IPS-NIHi11 (cell line): ENCODE data around the gene ILKAP.

Experiments
- DNase-seq: peaks from one replicate; pipeline ENCODE4 v3.0.0; 2012; ENCODE audit warnings: mixed read lengths, low spot score

Gene ILKAP

DNA sequence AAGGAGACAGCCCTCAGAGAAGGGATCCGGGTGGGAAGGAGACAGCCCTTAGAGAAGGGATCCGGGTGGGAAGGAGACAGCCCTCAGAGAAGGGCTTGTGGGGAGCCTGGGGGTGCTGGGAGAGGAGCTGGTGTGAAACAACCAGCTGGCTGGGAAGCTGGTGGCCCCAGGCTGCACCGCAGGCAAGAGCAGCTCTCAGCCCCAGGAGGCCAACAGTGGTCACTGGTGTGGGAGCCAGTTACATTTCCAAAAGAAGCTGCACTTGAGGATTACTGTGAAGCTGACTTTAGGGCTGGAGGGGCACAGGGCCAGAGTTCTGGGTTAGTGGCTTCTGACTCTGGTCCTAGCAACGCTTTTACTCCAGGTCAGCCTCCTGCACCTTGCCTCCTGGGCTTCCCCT, 33.1 kb upstream of the ILKAP start:
- DNase-seq, result no peak

DNA sequence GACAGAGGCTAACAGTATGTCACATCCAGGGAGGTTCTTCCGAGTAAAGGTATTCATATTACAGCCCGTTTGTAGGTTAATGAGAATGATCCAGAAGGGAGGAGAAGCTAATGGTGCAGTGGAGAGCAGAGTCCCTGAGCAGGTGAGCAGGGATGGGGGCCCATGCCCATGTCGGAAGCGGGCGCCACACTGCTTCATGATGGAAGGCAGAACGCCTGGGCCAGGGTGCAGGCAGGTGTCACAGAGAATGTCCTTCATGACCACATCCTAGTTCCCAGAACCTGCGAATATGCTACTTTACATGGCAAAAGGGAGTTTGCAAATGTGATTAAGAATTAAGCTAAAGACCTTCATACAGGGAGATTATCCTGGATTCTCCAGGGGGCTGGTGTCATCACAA, 32.4 kb upstream of the ILKAP start:
- no peak for DNase-seq

DNA sequence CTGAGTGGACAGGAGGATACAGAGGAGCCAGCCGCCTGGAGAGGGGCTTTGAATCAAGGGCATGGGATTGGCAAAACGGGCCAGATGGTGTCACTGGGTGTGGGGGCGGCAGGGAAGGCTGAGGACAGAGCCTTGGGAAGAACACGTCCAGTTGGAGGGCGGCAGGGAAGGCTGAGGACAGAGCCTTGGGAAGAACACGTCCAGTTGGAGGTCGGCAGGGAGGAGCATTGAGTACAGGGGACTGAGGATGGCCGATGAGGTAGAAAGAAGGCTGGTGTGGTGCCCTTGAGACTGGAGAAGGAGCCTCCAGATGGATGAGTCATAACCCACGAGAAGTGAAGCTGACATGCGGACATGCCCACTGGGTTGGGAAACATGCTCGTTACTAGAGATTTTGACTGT, 31.8 kb upstream of the ILKAP start:
- DNase-seq, result no peak

DNA sequence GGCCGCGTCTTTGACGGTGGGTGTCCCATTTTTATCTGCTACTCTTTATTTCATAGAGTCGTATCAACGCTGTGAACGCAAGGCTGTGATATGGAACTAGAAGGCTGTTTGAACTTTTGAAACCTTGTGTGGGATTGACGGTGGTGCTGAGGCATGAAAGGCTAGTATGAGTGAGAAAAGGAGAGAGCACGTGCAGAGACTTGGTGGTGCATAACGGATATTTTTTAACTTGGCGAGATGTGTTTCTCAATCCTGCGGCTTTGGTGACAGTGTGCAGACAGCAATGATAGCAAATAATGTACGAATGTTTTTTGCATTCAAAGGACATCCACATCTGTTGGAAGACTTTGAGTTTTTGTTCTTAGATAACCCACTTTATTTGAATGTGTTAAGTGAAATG, 30.1 kb upstream of the ILKAP start:
- no peak for DNase-seq

DNA sequence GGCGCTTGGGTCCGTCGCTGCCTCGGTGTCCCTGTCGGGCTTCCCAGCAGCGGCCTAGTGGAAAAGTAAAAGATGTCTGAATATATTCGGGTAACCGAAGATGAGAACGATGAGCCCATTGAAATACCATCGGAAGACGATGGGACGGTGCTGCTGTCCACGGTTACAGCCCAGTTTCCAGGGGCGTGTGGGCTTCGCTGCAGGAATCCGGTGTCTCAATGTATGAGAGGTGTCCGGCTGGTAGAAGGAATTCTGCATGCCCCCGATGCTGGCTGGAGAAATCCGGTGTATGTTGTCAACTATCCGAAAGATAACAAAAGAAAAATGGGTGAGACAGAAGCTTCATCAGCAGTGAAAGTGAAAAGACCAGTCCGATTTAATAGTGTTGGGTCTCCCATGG, 28.3 kb upstream of the ILKAP start:
- DNase-seq, result no peak

DNA sequence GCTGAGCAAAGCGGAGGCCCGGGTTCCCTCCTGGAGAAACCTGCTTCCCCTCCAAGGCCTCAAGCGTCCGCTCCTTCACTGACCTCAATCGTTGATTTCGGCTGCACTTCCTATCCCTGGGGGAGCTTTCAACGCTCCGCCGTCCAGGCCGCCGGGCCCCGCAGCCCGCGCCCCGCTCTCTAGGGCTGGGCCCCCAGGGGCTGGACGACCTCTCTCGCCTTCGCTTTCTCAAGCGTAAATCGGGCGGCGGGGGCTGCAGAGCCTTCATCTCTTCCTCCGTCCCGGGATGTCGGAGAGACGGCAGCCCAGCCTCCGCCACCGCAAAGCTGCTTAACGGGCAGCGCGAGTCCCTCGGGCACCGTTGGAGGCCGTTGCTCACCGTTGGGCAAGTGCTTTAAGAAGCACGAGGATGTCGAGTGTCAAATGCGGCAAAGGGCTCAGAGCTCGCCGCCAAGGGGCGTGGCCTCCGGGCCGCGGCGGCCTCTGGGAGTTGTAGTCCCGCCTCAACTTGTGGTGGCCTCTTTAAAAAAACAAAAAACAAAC, 27.8 kb upstream of the ILKAP start:
- peak; percentile 91 for DNase-seq

DNA sequence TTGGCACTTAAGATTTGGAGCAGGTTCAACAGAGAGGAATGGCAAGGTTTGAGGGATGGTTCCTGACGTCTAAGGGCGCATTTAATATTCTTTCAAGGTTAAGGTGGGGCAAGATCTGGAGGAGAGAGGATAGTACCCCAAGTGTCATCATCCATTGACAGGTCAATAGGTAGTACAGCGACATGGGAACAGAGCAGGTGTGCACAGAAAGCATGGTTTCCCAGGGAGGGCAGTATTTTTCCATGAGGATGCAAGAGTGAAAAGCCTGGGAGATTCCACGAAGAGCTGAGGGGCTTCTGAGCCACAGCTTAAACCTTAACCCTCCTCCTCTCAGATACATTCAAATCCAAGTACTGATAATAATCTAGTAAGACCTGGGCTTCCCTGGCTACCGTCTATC, 27.2 kb upstream of the ILKAP start:
- DNase-seq, result no peak

DNA sequence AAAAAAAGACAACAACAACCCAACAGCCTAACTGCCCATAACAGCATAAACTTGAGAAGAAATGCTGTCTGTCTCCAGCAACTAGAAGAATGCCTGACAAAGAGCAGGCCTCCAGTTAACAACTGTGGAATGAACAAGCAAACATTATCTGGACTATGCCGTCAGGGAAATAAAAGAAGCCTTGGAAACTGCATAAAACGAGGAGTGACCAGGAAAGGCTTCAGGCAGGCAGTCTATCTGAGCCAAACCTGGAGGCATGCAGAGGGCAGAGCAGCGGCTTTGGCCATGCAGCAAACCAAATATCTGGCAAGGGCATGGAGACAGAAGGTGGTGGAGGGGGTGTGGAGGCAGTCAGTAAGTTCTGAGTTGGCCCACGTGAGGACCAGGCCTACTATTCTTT, 25.2 kb upstream of the ILKAP start:
- no peak for DNase-seq

DNA sequence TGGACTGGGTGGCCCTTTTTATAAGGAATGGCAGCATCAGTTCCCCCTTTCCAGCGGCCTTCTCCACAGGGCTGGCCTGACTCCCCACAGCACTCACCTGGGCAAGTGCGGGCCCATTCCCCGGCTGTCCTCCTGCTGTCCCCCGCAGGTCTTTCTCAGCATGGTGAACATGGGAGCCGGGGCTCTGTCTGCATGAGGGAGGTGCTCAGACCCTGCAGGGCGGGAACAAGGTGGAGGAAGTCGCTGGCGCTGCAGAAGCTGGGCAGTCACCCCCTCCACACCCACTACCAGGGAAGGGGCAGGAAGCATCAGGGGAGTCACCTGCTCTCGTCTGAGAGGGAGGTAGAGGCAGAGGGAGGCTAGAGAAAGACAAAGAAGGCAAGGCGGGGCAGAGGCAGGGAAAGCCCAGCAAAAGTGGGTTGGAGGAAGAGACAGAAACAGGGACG, 24.1 kb upstream of the ILKAP start:
- no peak for DNase-seq

DNA sequence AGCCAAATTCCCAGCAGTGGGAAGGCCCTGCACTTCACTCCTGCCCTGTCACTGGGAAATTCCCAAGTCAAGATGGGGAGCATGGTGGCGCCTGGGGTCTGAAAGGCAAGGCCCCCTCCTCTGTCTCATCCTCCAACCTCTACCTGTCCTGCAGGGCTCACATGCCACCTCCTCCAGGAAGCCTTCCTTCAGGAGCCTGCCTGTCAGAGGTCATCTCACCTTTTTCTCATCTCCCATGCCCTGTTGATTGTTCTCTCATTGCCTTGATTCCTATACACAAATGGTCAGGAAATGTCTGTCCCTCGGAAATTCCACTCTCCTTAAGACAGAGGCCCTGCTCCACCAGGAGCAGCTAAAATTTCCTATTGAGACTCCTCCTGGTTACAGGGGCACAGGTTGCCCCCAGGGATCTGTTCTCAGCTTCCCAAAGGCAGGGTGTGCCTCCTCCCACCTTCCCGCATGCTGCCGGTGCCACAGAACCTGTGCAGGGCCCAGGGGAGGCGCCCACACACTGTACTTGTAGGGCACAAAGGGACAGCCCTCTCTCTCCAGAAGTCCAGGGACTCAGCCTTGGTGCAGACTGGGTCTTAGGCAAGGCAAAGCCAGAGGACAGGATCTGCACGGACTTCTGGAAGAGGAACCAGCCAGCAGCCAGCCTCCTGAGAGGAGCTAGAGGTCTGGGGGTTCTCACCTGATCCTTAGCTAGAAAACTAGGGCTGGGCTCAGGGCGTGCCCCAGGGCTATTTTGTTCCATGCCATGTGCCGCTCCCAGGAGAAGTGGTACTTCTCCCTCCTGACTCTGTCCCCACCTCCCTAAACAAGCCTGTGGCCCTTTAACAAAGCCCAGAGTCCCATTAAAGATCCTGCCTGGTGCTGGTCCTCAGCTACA, 23.4 kb upstream of the ILKAP start:
- no peak for DNase-seq

DNA sequence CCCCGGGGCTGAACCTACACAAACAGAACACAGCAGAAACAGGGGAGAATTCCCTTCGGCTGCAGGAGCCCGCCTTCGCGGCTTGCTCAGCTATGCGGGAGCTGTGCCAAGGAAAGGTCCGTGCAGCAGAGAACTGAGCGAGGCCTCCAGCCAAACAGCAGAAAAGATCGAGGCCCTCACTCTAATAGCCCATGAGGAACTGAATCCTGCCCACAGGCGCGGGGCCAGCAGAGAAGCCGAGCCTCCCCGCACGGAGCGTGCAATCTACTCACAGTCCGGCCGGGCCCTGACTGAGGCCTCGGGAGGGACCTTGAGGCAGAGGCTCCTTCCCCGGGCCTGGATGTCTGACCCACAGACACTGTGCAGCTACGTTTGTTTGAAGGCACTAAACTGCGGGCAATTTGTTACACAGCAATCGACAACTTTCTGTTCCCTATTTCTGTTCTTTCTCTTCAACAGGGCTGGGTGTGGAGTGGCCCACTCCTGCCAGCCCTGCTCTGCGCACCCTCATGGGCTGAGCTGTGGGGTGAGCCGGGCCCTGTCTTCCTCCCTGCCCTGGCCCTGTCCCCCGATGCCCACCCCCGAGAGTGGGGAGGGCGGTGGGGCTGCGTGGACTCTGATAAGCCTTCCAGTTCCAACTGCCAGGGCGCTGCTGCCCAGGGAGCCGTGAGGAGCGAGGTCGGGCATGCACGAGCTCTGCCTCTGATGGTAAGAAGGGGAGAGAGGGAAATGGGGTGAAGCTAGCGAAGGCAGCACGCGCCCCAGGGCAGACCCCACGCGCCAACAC, 22.6 kb upstream of the ILKAP start:
- no peak for DNase-seq

DNA sequence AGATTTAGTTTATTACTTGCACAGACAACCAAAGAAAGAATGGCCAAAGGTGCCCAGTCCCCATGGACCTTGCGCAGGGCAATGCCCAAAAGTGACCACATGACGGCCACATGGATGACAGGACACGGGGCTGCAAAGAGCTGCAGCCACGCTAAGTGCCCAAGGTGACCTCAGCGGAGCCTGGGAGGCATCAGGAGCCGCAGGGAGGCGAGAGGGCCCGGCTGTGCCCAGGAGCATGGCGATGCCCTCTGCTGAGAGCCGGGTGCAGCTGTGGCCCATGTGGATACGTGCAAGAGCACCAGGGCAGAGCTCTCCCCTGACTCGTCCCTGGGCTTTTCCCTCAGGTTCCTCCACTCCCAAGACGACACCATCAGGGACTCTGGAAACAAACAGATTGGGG, 21.6 kb upstream of the ILKAP start:
- no peak for DNase-seq

DNA sequence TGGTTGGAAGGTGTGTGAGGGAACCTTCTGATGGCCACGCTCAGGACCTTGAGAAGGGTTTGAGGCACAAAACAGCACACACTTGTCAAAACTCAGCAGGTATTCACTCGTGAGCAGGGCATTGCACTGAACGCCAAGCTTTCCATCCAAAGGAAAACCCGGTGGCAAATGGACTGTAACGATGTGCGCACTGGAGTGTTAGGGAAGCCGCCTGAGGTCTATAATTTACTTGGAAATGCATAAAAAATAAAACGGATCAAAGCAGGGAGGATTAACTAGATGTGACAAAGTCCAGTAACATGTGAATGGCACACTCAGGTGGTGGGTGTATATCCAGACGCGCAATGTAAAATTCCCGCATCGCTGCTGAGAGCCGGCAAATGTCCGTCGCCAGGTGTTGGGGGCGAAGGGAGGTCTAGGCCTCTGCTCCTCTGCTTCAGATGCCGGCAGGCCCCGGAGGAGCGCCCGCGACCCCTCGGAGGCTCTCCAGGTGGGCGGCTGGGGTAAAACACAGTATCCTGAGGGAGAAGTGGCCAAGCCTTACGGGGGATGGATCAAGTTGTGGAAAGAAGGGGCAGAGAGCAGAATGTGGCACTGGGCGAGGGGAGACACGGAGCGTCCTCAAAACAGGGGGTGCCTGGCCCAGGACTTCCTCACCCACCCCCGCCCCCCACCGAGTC, 21.0 kb upstream of the ILKAP start:
- no peak for DNase-seq

DNA sequence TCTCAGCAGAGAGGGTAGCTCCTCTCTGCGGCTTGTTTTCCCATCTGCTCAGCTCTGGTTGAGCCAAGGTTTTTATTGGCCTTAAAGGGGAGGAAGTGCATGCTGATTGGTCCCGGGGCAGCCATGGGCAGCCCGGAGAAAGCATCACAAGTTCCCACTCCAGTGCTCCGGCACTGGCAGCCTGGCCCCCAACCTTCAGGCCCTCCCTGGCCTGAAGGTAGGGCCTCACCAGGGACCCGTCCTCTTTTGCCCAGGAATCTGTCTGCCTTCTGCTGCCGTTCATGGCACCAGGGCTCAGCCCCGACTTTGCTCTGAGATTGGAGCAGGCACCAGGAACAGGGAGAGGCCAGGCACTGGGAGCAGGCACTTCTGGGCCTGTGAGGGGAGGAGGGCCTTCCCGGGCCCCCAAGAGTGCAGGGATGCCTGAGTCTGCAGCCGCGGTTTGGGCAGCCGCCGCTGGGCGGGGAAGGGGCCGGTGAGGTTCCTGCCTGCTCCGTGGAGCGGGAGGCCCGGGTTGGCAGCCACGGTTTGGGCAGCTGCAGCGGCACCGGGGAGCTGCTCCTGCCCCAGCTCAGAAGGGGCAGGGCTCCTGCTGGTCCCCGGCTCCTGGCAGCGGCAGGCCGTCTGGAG, 17.5 kb upstream of the ILKAP start:
- no peak for DNase-seq

DNA sequence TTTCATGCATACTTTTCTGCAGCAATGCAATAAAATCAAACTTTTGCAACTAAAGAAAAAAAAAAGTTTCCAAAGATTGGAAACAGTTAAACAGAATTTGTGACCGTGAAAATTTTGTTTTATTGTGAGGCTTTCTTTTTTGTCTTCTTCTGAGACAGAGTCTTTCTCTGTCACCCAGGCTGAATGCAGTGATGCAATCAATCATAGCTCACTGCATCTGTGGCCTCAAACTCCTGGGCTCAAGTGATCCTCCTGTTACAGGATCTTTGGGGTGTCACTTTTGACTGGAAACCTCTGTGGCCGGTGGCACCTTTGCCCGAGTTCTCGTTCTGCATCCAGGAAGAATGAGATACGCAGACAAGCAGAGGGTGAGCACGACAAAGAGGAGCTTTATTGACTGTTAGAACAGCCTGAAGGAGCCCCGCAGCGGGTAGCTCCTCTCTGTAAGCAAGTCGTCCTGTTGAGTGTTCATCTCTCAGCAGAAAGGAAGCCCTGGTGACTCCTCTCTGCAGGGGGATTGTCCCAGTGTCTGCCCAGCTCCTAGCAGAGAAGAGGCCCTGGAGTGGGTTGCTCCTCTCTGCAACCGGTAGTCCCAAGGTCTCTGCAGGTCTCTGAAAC, 16.9 kb upstream of the ILKAP start:
- DNase-seq, result no peak

DNA sequence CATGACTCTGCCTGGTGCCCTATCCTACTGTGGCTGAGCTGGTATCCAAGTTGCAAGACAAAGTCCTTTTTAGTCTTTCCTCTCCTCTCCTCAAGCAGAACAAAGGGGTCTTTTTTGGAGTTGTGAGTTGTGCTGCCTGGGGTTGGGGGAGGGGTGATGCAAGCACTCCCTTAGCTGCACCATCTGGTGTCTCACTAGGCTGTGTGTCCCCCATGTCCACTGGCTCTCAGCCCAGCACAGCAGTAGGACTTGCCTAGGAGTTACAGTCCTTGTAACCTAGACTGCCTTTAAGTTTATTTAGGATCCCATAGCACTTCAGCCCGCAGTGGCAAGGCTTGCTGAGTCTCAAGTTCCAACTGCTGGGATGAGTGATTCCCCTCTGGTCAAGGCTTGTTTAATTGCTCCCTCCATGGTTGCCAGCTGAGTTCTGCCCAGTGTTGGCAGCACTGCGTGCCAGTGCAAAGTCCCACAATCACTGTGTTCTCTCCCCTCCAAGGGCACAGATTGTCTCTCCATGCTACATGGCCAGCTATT, 13.2 kb upstream of the ILKAP start:
- no peak for DNase-seq

DNA sequence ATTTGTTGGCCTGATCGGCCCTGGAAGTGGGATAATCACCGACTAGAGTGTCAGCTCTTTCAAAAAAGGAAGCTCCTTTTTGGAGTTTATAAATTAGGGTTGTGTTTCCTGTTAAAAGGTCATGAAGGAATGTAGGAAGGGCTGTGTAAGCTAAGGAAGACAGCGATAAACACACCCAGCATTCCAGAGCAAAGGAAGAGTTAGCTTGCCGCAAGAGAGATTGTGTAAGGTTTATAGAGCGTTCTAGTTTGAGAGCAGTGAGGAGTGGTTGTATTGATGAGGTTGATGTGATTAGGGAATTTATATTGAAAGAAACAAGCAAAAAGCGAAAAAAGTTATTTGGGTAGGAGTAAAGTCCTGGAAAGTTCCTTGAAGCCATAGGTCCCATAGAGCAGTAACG, 3.5 kb upstream of the ILKAP start:
- DNase-seq, result no peak

DNA sequence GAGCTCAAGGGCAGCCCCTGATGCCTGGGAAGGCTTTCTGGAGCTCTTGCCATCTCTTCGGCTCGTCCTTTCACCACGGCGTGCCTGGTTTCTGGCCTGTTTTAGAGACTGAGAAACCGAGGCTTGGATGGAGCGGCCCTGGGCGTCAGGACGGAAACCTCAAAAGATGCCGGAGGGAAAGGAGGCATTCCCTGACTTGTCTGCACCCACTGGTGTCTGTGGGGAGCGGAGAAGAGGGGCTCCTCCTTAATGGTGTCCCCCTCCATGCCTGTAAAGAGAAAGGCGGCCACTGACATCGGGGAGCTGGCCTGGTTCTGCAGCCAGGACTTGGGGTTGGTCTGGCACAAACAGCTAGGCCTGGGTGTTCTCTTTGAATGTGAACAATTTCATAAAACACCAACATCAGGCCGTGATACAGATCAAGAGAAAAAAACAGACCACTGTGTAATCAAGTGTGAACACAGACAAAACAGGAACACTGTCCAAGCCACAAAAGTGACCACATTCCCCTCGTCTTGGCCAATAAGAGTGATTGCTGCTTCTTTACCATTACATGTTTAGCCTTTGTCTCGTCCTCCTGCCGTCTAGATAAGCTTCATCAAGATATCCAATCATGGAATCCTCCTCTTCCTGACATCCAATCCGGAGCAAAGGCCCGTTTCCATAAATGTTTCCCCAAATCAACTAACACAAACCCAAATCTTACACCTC, 633 bp upstream of the ILKAP start:
- no peak for DNase-seq

DNA sequence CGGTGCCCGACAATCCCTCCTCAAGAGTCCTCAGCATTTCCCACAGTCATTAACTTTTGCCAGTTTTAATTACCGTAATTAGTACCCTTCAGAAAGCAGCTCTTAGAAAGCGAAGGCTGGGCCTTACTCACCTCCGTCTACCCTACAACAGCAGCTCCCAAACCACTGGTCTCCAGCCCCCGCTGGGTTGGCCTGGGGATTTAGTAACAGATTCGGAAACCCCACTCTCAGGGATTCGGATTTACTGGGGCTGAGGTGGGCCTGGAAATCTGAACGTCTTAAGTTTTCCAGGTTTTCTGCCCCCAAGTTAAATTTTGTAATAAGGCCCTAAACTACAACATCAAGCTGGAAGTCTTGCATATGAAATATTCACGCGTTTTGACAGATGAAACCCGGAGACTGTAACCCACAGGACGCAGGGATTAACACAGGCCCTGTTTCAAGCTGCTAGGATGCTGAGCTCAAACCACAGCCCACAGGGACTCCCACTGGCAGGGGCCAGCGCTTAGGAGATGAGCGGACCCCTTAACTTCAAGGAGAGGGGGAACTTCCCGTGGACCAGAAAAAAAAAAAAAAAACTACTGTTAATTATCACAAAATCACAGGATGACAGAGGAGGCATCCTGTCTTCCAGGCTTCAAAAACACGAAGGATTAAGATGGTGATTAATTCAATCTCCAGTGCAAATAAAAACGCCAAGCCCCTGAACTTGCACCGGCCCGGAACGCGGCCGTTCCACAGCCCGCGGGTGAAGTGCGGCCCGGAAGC, 985 bp downstream of the ILKAP start:
- peak; percentile 45 for DNase-seq

DNA sequence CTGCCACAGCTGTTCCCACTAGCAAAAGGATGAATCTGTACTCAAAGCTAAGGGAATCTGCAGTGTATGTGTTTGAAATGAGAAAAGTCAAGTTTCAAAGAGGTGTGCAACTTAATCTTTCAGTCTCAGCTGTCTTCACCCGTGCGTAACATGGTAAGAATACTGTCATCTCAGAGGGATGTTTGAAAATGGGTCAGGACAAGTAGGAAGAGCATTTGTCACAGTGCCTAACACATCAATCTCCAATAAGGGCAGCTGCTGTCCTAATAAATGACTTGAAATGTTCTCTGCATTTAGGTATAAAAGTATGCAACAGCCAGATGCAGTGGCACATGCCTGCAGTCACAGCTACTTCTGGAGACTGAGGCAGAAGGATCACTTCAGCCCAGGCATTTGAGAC, 13.1 kb downstream of the ILKAP start:
- DNase-seq, result no peak
